COLO668 (cell line): ENCODE data around the gene ZNF333.
"Not testable (repeated sequence)": the region's sequence is repeated elsewhere in the genome, so short reads cannot be mapped to it uniquely, and the experiment has no call there.

Experiments used
- DNase-seq: peaks from one replicate; lab custom pipeline; 2025; ENCODE audit not compliant: unreplicated experiment; lab: John Stamatoyannopoulos, UW

Gene ZNF333

DNA sequence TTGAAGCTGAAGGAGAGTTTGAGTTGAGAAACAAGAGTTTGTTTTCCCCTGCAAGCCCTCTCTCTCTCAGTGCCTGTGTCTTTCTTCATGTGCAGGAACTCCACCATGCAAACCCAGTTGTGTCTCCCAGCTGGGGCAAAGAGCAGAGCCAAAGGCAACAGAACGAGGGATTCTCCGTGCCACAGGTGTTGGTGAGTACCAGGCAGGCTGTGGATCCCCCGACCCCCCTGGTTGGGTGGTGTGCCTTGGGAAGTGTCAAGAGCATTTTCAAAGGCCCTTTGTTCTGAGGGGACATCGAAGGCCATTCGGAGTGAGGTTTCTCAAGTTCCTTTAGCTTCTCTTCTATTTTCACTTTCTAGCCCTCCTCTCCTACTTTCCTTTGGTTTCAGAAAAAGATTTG is 5.6 kb downstream of the ZNF333 start:
- DNase-seq, result no peak

DNA sequence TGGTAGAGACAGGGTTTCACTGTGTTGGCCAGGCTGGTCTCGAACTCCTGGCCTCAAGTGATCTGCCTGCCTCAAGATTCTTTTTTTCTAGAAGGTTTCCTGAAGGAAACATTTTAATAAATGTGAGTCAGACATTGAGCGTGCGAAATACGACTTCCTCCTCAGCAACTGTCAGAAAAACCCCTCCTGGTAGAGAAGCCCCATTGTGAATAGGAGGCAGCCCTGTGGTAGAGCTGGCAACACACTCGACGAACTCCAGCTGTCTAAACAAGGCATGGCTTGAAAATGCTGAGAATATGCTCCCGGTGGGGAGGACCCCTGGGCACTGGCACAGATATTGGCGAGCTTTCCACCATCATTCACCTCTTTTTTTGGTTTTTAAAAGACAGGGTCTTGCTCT is 9.8 kb downstream of the ZNF333 start:
- no peak for DNase-seq

DNA sequence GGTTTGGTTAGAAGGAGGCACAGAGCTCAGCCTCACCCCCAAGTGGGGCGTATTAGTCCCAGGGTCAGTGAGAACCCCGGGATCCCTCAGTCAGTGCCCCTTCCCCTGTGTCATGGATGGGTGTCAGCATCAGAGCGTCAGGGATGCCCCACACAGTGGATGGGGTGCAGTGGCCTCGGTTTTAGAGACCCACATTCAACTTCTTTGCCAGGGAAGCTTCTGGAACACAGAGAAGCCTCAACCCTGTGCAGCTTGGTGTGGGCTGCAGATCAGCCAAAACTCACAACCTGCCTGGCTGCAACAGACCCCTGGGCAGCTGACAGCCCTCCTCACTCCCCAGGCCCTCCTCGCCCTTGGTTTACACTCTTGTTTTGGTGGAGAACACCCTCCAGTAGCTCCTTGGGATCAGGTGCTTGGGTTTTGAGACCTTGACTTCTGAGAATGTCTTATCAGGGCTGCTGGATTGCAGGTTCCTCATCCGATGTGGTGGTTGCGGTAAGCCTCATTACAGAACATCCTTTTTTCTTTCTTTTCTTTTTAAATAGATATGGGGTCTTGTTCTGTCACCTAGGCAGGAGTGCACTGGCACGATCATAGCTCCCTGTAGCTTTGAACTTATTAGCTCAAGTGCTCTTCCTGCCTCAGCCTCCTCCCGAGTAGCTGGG is 11.0 kb downstream of the ZNF333 start:
- DNase-seq, result no peak

DNA sequence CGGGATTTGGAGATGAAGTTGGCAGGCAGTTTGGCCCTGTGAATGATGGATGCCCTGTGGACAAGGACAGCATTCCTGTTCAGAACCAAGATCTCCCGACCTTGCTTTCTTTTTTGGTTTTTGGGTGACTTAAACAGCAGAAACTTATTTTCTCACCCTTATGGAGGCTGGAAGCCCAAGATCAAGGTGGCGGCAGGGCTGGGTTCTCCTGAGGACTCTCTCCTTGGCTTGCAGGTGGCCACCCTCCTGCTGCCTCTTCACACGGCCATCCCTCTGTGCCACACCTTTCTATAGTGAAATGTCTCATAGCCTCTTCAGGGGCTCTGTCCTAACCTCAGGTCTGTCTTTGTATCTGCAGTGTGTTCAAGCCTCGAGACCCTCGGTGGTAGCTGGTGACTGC is 14.0 kb downstream of the ZNF333 start:
- DNase-seq, result no peak

DNA sequence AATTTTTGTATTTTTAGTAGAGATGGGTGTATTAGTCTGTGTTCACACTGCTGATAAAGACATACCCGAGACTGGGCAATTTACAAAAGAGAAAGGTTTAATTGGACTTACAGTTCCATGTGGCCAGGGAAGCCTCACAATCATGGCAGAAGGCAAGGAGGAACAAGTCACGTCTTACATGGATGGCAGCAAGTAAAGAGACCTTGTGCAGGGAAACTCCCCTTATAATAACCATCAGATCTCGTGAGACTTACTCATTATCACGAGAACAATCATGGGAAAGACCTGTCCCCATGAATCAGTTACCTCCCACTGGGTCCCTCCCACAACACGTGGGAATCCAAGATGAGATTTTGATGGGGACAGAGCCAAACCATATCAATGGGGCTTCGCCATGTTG is 14.6 kb downstream of the ZNF333 start:
- no peak for DNase-seq

DNA sequence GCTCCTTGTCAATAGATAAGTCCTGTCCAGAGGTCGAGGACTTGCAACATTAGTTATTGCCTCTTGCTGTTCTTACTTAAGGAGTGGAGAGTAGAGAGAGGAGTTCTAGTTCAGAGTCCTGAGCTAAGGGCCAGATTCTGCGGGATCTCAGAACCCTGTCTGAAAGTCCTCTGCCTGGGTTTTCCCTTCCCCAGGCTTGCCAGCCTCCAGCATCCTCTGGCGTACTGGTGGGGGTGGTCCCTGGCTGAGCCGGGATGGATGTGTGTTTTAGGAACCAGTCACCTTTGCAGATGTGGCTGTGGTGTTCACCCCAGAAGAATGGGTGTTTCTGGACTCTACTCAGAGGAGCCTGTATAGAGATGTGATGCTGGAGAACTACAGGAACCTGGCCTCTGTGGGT is 26.0 kb downstream of the ZNF333 start:
- DNase-seq, result no peak

DNA sequence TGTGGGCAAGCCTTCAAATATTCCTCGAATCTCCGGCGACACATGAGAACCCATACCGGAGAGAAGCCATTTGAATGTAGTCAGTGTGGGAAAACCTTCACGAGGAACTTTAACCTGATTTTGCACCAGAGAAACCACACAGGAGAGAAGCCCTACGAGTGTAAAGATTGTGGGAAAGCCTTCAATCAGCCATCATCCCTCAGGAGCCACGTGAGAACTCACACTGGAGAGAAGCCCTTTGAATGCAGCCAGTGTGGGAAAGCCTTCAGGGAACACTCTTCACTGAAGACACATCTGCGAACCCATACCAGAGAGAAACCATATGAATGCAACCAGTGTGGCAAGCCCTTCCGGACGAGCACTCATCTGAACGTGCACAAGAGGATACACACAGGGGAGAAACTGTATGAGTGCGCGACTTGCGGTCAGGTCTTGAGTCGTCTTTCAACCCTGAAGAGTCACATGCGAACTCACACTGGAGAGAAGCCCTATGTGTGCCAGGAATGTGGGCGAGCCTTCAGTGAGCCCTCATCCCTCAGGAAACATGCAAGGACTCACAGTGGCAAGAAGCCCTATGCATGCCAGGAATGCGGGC is 28.8 kb downstream of the ZNF333 start:
- no peak for DNase-seq

DNA sequence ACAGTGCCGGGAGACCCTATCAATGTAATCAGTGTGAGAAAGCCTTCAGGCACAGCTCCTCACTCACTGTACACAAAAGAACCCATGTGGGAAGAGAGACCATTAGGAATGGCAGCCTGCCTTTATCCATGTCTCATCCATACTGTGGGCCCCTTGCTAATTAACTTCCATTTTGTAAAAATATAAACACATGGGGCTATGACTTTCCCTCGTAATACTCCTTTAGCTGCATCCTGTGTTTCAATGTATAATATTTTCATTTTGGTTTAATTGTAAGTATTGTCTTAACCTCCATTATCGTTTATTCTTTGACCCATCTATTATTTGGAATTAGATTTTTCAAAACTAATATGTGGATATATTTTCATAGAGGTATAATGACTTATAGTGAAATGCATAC is 29.3 kb downstream of the ZNF333 start:
- no peak for DNase-seq

DNA sequence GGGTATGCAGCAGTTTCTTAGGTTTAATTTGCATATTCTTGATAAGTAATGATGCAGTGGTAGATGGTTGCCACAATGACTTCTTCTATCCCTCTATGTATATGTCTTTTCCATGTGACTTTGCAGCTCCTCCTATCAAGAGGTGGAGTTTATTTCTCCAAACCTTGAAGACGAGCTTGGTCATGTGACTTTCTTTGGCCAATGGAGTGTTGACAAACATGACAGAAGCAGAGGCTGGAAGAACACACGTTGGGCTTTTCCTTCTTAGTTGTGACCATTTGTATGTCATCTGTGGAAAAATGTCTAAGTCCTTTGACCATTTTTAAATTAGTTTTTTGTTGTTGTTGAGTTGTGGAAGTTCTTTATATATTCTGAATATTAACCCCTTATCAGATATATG is 32.3 kb downstream of the ZNF333 start:
- no peak for DNase-seq

DNA sequence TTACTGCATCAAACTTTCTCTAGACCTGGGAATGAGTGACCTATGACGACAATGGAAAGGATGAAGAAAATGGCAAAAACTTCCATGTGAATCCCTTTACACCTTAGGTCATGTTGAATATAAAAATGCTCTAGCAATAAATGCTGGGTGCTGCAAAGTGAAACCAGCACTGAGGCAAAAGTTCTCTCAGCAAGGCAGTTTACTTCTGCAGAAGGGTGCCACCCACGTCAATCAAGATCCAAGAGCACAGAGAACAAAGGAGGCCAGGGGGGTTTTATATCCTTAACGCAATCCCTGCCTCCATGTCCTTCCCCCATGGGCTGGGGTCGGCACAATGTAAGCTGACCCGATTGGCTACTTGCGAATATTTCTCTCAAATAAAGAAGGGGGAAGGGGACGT is 38.7 kb downstream of the ZNF333 start:
- no peak for DNase-seq

DNA sequence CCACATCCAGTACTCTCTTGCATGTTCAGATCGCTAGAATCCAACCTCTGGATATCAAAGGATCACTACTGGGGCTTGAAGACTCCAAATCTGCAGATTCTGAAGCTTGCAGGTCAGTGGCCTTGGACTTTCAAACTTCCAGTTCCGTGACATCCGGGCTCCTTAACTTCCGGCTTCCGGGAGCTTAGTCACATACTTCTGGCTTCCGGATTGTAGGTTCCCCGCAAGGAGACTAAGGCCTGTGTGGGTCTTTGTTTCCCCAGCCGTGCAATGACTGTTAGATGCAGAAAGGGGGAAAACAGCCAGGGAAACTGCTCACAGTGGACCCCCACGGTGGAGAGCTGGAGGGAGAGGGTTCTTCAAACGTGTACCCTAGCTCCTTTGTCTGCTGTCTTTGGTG is 41.4 kb downstream of the ZNF333 start:
- peak; percentile 2 for DNase-seq

DNA sequence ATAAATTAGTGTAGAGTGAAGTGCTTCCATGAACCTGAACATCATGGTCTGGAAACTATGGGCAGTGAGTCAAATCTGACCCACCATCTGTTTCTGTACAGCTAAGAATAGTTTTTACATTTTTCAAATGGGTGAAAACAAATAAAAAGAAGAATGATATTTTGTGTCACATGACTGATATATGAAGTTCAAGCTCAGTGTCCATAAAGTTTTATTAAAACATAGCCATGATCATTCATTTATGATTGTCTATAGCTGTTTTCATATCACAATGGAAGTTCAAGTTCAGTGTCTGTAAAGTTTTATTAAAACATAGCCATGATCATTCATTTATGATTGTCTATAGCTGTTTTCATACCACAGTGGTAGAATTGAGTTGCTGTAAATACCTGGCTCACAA is 42.7 kb downstream of the ZNF333 start:
- DNase-seq, result no peak

DNA sequence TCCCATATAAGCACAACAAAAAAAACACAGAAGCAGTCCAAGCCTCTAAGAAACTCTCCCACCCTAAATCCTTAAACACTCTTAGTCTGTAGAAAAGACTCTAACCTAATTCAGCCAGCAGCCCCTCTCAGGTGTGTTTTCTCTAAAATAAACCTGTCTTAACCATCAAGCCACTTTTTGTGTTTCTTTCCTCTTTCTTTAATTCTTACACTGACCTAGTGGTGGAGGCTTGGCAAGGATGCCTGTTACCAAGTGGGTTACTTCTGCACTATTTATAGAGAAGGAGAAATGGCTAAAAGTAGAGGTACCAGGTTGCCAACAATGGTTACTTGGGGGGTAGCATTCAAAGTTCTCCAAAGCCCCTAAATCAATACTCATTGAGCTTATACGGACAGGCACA is 43.7 kb downstream of the ZNF333 start:
- no peak for DNase-seq

DNA sequence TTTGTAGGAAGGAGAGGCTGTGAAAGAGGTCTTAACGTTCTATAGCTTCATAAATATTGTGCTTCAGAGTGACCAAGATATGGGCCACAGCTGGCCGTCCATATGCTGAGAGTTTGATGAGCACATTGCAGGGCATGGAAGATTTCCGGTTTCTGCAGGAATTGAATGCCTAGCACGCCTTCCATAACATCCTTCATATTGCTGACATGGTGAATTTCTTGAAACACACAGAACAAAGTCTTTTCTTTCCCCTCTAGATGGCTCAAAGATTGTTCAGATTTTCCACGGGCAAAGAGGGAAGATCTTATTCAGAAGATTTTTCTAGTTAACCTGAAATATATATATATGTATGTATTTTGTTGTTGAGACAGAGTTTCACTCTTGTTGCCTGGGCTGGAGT is 46.1 kb downstream of the ZNF333 start:
- DNase-seq, result no peak

DNA sequence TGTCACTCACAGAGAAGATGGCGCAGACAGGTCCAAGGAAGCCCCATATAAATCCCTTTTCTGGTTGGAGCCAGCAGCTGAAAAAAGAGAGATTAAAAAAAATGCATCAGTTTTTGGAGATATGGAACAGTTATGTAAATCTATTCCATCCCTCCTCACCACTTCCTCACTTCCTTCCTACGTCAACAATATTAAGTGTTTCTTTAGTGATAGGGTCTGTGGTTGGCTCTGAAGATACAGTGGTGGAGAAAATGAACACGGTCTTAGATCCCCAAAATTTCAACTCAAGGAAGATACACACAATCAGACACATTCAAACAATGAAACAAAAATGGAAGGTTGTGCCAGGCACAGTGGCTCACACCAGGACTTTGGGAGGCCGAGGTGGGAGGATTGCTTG is 57.0 kb downstream of the ZNF333 start:
- no peak for DNase-seq

DNA sequence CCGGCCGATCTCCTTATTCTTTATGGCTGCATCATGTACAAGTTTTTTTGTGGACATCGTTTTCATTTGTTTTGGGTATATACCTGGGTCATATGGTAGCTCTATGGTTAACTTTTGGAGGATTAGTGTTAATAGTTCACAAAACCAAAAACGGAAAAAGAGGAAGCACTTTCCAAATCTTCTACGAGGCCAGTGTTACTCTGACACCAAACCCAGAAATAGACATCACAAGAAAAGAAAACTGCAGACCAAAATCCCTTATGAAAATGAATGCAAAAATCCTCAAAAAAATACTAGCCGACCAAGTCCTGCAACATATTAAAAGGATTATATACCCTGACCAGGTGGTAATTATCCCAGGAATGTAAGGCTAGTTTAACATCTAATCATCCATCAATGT is 58.8 kb downstream of the ZNF333 start:
- DNase-seq, result no peak

DNA sequence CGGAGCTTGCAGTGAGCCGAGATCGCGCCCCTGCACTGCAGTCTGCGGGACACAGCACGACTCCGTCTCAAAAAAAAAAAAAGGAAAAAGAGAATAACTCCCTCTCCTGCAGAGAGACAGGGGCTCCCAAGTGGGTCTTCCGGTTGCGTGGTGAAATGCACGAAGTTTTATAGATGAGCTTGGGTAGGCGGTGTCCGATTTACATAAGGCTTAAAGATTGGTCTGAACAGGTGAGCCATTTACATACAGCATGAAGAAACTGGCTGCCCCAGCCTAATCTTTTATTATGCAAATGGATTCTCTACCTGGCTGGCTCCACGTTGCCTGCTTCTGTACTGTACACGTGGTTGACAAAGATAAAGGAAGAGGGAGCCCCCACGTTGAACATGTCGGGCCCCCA is 69.0 kb downstream of the ZNF333 start:
- peak; percentile 8 for DNase-seq

DNA sequence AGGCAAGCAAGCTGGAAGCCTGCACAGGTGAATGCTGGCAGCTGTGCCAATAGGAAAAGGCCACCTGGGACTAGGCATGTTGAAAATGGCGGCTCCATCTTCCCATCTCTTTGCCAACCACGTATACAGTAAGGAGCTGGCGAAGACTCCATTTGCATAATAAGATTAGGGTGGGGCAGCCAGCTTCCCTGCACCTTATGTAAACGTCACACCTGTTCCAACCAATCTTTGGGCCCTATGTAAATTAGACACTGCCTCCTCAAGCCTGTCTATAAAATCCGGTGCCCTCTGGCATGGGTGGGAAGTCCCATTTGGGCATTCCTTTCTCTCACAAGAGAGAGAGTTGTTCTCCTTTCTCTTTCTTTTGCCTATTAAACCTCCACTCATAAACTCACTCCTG is 71.8 kb downstream of the ZNF333 start:
- DNase-seq, result no peak

DNA sequence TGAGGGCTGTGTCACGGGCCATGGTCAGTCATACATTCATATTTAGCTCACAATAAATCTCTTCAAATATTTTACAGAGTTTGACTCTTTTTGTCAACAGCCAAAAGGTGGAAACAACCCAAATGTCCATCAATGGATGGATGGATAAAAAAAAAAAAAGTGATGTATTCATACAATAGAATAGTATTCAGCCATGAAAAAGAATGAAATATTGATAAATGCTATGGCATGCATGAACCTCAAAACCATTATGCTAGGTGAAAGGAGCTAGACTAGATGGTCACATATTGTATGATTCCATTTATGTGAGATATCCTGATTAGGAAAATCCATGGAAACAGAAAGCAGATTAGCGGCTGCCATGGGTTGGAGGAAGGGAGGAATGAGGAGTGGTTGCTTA is 72.3 kb downstream of the ZNF333 start:
- no peak for DNase-seq

DNA sequence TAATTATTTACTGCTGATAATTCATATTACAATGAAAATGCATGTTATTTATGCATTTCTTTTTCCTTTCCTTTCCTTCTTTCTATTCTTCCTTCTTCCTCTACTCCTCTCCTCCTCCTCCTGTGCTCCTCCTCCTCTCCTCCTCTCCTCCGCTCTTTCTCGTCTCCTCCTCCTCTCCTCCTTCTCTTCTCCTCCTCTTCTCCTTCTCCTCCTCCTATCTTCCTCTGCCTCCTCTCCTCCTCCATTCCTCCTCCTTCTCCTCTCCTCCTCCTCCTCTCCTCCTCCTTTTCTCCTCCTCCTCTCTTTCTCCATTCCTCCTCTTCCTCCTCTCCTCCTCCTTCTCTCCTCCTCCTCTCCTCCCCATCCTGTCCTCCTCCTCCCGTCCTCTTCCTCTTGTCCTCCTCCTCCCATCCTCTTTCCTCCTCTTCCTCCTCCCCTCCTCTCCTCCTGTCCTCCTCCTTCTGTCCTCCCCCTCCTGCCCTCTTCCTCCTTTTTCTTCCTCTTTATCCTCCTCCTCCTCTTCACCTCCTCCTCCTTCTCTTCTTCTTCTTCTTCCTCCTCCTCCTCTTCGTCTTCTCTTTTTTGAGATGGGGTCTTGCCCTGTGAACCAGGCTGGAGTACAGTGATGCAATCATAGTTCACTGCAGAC is 73.8 kb downstream of the ZNF333 start:
- DNase-seq, result no peak

DNA sequence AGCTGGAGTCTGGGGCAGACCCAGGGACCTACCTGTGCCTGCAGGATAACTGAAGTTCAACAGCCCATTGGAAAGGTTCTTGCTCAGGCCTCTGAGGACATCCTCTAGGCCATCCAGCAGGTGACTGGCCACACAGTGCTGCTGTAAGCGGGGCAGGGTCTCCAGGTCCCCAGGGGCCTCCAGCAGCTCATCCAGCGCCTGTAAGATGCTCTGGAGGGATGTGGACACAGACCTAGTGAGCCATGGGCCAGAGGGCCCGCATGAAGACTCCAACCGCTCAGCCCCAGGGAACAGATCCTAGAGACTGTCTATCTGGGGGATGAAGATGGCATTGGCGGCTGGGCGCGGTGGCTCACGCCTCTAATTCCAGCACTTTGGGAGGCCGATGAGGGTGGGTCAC is 74.6 kb downstream of the ZNF333 start:
- no peak for DNase-seq

DNA sequence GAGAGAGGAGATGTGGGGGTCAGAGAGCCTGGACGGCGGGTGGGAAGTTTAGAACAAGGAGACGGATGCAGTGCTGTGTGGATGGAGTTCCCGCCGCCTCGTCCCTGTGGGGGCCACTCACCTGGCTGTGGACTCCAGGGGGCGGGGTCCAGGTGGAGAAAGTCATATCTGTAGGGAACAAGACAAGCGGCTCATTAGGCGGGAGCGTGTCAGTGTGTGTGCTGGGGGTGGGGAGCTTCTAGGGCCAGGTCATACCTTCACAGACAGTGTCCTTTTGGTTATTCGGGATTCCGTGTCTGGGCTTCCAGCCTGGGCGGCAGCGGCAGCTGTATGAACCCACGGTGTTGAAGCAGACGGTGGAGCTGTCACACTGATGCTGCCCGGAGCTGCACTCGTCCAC is 75.6 kb downstream of the ZNF333 start:
- DNase-seq, result not testable (repeated sequence)

DNA sequence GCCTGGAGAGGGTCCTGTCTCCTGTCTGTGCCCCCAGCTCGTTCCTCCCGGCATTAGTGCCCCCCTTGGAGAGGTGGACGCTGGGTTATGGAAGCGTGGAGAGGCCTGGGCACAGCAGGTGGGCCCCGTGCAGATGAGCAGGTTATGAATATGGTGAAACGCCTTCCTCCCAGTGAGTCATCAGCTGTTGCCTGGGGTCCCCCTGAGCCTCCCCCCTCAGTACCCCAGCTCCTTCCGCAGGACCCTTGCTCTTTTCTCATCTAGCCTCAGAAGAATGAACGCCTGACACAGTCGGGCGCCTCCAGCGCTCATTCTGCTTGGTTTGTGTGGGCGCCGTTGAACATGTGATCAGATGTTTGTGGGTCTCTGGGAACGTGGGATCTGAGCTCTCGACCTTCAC is 76.0 kb downstream of the ZNF333 start:
- DNase-seq, result not testable (repeated sequence)
